HCT116 (cell line): ENCODE data around the gene CCL11. TPM values are rescaled to one million over a fixed set of nuclear protein-coding genes. Genes with fewer than 3 reads are reported as not detected.

Experiments
- ATAC-seq: fragments of 200-7000 bp; cut with Tn5 transposase; 2 replicates; pipeline ENCODE4 v1.9.1; 2020; ENCODE audit warnings: mild to moderate bottlenecking, moderate library complexity
- BruUV-seq: library from RNA; stranded (reverse); fragments of 400-500 nt; replicated peaks from 2 replicates; lab custom pipeline; 2021; lab: Mats Ljungman, UMichigan
- CTCF ChIA-PET: fragments of 300-600 bp; sonication (Branson Sonifier 250); formaldehyde crosslinking; loops from one replicate; lab custom pipeline; 2021; ENCODE audit warnings: antibody characterized with exemption; lab: Charles Lee
- POLR2A ChIA-PET: fragments of 300-600, 350-600 bp; sonication (Branson Sonifier 250); formaldehyde crosslinking; loops from one replicate; lab custom pipeline; 2021; ENCODE audit warnings: antibody characterized with exemption; lab: Charles Lee
- RAD21 ChIA-PET, 2 experiments: fragments of 300-600 bp; sonication (Branson Sonifier 250); formaldehyde crosslinking; loops; one replicate each; lab custom pipeline; 2023; ENCODE audit warnings: low total read pairs in 2 of 2; ENCODE audit not compliant: uncharacterized antibody in 2 of 2, unreplicated experiment in 2 of 2, low non-redundant PET in 1 of 2; lab: Charles Lee
- DNase-seq: peaks from one replicate; pipeline ENCODE4 v3.0.0-alpha.2; 2010; ENCODE audit warnings: low read depth, low spot score
- H2AFZ ChIP-seq: fragments of 200-600 bp; shearing (Covaris generic), sonication (generic); 2 replicates; pipeline ENCODE4 v1.6.1; 2017; ENCODE audit warnings: low read depth, mixed run types, mixed read lengths, antibody characterized with exemption, low read length; ENCODE audit not compliant: poor library complexity, severe bottlenecking
- H3K27ac ChIP-seq: 2 replicates; pipeline ENCODE4 v1.5.1; 2012; ENCODE audit warnings: low read depth, low read length
- H3K27me3 ChIP-seq: fragments of 200-600 bp; sonication (generic); 2 replicates; pipeline ENCODE4 v1.6.1; 2016; ENCODE audit warnings: mixed run types, low read length, mixed read lengths; ENCODE audit not compliant: insufficient read depth
- H3K36me3 ChIP-seq, 2 experiments: fragments of 200-500 bp in 1 of 2; fragments of 200-600 bp in 1 of 2; sonication (Bioruptor generic) in 1 of 2; sonication (generic) in 1 of 2; 2 replicates each; pipeline versions ENCODE4 v1.5.1 to v1.6.1; 2014 to 2016; ENCODE audit warnings: low read length in 2 of 2, inconsistent platforms in 1 of 2, mixed read lengths in 1 of 2, mixed run types in 1 of 2; ENCODE audit not compliant: insufficient read depth in 2 of 2, control insufficient read depth in 1 of 2
- H3K4me1 ChIP-seq, 2 experiments: fragments of 200-600 bp in 1 of 2; sonication (generic) in 1 of 2; 2 replicates each; pipeline versions ENCODE4 v1.5.1 to v1.6.1; 2012 to 2017; ENCODE audit warnings: low read length in 2 of 2, inconsistent platforms in 1 of 2, mild to moderate bottlenecking in 1 of 2, mixed read lengths in 1 of 2, mixed run types in 1 of 2, moderate library complexity in 1 of 2; ENCODE audit not compliant: insufficient read depth in 2 of 2, control insufficient read depth in 1 of 2
- H3K4me2 ChIP-seq: fragments of 200-600 bp; sonication (generic); 2 replicates; pipeline ENCODE4 v1.6.1; 2017; ENCODE audit warnings: mixed run types, low read length, mixed read lengths
- H3K4me3 ChIP-seq, 2 experiments: fragments of 200-600 bp in 1 of 2; sonication (generic) in 1 of 2; replicated peaks in 1 of 2; 2 replicates each; pipeline ENCODE4 v1.5.1; 2011 to 2016; ENCODE audit warnings: low read length in 2 of 2, control low read depth in 1 of 2, low read depth in 1 of 2, mild to moderate bottlenecking in 1 of 2, mixed read lengths in 1 of 2, mixed run types in 1 of 2
- H3K79me2 ChIP-seq: fragments of 200-600 bp; sonication (generic); 2 replicates; pipeline ENCODE4 v1.6.1; 2017; ENCODE audit warnings: mild to moderate bottlenecking, mixed run types, low read length, moderate library complexity, mixed read lengths; ENCODE audit not compliant: insufficient read depth
- H3K9ac ChIP-seq: fragments of 200-600 bp; sonication (generic); 2 replicates; pipeline ENCODE4 v1.6.1; 2016; ENCODE audit warnings: low read length, mixed read lengths
- H3K9me2 ChIP-seq: fragments of 200-600 bp; sonication (generic), shearing (Covaris generic); 2 replicates; pipeline ENCODE4 v1.6.1; 2017; ENCODE audit warnings: mixed run types, mild to moderate bottlenecking, moderate library complexity; ENCODE audit not compliant: insufficient read depth
- H3K9me3 ChIP-seq, 2 experiments: fragments of 200-500 bp in 1 of 2; fragments of 200-600 bp in 1 of 2; sonication (Bioruptor generic) in 1 of 2; sonication (generic) in 1 of 2; 2 replicates each; pipeline ENCODE4 v1.6.1; 2014 to 2017; ENCODE audit warnings: low read length in 2 of 2, mixed read lengths in 2 of 2, inconsistent platforms in 1 of 2, low read depth in 1 of 2, mild to moderate bottlenecking in 1 of 2, mixed run types in 1 of 2, moderate library complexity in 1 of 2; ENCODE audit not compliant: control insufficient read depth in 1 of 2, insufficient read depth in 1 of 2
- H4K20me1 ChIP-seq: fragments of 200-600 bp; sonication (generic), shearing (Covaris generic); 2 replicates; pipeline ENCODE4 v1.6.1; 2017; ENCODE audit warnings: mixed run types, mild to moderate bottlenecking, moderate library complexity; ENCODE audit not compliant: insufficient read depth
- CBX3 ChIP-seq: IDR thresholded peaks from 2 replicates; pipeline ENCODE4 v1.6.1; 2012; ENCODE audit warnings: low read depth
- CEBPB ChIP-seq: IDR thresholded peaks from 2 replicates; pipeline ENCODE4 v1.6.1; 2012; ENCODE audit warnings: low read depth
- EGR1 ChIP-seq: IDR thresholded peaks from 2 replicates; pipeline ENCODE4 v1.6.1; 2012; ENCODE audit warnings: low read depth
- ELF1 ChIP-seq: IDR thresholded peaks from 2 replicates; pipeline ENCODE4 v1.6.1; 2012; ENCODE audit warnings: low read depth, borderline replicate concordance
- EZH2 ChIP-seq: fragments of 200-600 bp; sonication (generic); IDR thresholded peaks from 2 replicates; pipeline ENCODE4 v1.6.1; 2017; ENCODE audit warnings: antibody characterized with exemption, mixed run types
- EZH2phosphoT487 ChIP-seq: fragments of 200-600 bp; IDR thresholded peaks from 2 replicates; pipeline ENCODE4 v1.6.1; 2018; ENCODE audit warnings: antibody characterized with exemption, borderline replicate concordance
- FOSL1 ChIP-seq: IDR thresholded peaks from 2 replicates; pipeline ENCODE4 v1.6.1; 2012; ENCODE audit warnings: low read depth
- POLR2A ChIP-seq: IDR thresholded peaks from 2 replicates; pipeline ENCODE4 v1.7.0; 2011; ENCODE audit warnings: borderline replicate concordance; ENCODE audit not compliant: insufficient read depth, insufficient read length; ENCODE audit errors: extremely low read depth
- RAD21 ChIP-seq: IDR thresholded peaks from 2 replicates; pipeline ENCODE4 v1.6.1; 2012; ENCODE audit warnings: low read depth, mild to moderate bottlenecking
- SIN3A ChIP-seq: IDR thresholded peaks from 2 replicates; pipeline ENCODE4 v1.6.1; 2012; ENCODE audit warnings: low read depth
- SRF ChIP-seq: IDR thresholded peaks from 2 replicates; pipeline ENCODE4 v1.6.1; 2012; ENCODE audit warnings: low read depth
- TCF7L2 ChIP-seq: IDR thresholded peaks from 2 replicates; pipeline ENCODE4 v1.7.0; 2011; ENCODE audit warnings: borderline replicate concordance, inconsistent platforms; ENCODE audit not compliant: insufficient read depth, insufficient read length; ENCODE audit errors: extremely low read depth
- YY1 ChIP-seq: IDR thresholded peaks from 2 replicates; pipeline ENCODE4 v1.6.1; 2011; ENCODE audit warnings: low read length, low read depth, moderate library complexity, mild to moderate bottlenecking; ENCODE audit not compliant: insufficient replicate concordance; ENCODE audit errors: extremely low read depth
- ZFX ChIP-seq: fragments of 450-650 bp; IDR thresholded peaks from 2 replicates; pipeline ENCODE4 v1.6.1; 2017
- ZNF274 ChIP-seq: fragments of 200-500 bp; sonication (Bioruptor generic); IDR thresholded peaks from 2 replicates; pipeline ENCODE4 v1.6.1; 2014; ENCODE audit warnings: mild to moderate bottlenecking, low read depth, low read length, inconsistent platforms
- intact Hi-C: fragments of 100-400 bp; cut with micrococcal nuclease; formaldehyde crosslinking; loops from 2 replicates; pipeline ENCODE4 v1.10.0; 2022
- total RNA-seq: library from RNA; stranded (reverse); gene quantifications from one replicate; pipeline ENCODE4 v1.2.1, GENCODE V29; 2021; ENCODE audit not compliant: unreplicated experiment
- TF ChIP-seq, protein P1 (sequence below): IDR thresholded peaks from 2 replicates; pipeline ENCODE4 v1.6.1; 2012
- TF ChIP-seq, protein P2 (sequence below): IDR thresholded peaks from 2 replicates; pipeline ENCODE4 v1.6.1; 2012; ENCODE audit warnings: low read depth
- TF ChIP-seq, protein P3 (sequence below): IDR thresholded peaks from 2 replicates; pipeline ENCODE4 v1.6.1; 2011; ENCODE audit warnings: mild to moderate bottlenecking, low read length, moderate library complexity; ENCODE audit not compliant: insufficient replicate concordance; ENCODE audit errors: extremely low read depth

The CCL11 gene
- total RNA-seq, 1 experiment from 2014 or later: not detected

DNA sequence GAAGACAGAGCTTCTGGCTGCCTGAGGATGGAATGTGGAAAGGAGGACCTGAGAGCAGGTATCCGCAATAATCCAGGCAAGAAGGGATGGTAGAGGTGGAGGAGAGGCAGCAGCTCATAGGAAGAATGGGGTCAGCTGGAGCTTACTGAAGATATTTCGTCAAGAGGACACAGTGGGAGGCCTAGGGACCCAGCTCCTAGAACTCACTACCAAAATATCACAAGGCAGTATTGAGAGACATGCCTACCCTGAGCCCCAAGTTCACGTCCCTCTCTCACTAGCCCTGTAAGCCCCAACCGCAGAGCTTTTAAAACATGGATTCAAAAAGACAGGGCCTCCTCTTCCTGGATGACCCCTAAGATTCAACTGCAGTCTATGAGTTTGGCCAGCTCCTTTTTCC lies 19.5 kb downstream of the CCL11 start:
- DNase-seq (no peak), ATAC-seq (no peak)
- Histone ChIP-seq H2AFZ (no peak overlapping the region), H3K9ac (no peak overlapping the region), H3K4me2 (no peak overlapping the region), H4K20me1 (no peaks in the 10 kb centered on the region), H3K4me1 (no peaks in the 10 kb centered on the region), H3K27ac (no peak overlapping the region), H3K9me2 (no peaks in the 10 kb centered on the region), H3K79me2 (no peaks in the 10 kb centered on the region), H3K36me3 (no peaks in the 10 kb centered on the region), H3K9me3 (no peaks in the 10 kb centered on the region), H3K27me3 (no peaks in the 10 kb centered on the region), H3K4me3 (no peak overlapping the region)
- TF ChIP-seq EZH2 (no peak), POLR2A (no peak), TCF7L2 (no peak), CBX3 (no peak), RAD21 (no peak)
- RAD21 ChIA-PET: no interaction called here
- intact Hi-C loops: no loop called here
- CTCF ChIA-PET: no interaction called here
- POLR2A ChIA-PET: no interaction called here
- no TSS peak for BruUV-seq

DNA sequence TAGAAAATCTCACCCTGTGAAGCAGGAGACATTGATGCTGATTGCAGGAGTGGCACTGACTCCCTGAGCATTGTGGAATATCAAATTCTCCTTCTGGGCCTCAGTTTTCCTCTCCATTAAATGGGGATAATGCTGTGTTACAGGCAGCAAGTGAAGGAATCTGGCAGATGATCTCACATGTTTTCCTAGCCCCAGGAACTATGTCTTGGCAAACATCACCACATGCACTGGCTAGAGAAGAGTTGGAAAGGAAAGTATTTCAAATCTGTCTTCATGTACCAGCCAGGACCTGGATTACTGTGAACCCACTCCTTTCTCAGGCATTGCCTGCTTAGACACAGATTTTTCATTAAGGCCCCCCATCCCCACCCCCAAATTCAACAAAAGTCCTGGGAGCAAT lies 20.1 kb downstream of the CCL11 start:
- ChIA-PET POLR2A (no interaction called here), CTCF (interaction anchor here (1.2 kb wide), 1 partner anchor 56 kb away, joined by 4 read pairs; no protein-coding TSS in a partner anchor), RAD21 (no interaction called here)
- H3K36me3 ChIP-seq: no peaks in the 10 kb centered on the region
- intact Hi-C loops: no loop called here
- no peaks in the 10 kb centered on the region for H3K9me3 ChIP-seq
- H3K9ac ChIP-seq: no peak overlapping the region
- H2AFZ ChIP-seq: no peak overlapping the region
- no peak overlapping the region for H3K4me2 ChIP-seq
- H3K27me3 ChIP-seq: no peaks in the 10 kb centered on the region
- BruUV-seq: no TSS peak
- ATAC-seq: no peak
- no peaks in the 10 kb centered on the region for H4K20me1 ChIP-seq
- no peaks in the 10 kb centered on the region for H3K79me2 ChIP-seq
- H3K4me3 ChIP-seq: no peak overlapping the region
- no peak overlapping the region for H3K27ac ChIP-seq
- no peak for DNase-seq
- no peaks in the 10 kb centered on the region for H3K9me2 ChIP-seq
- H3K4me1 ChIP-seq: no peaks in the 10 kb centered on the region
- TF ChIP-seq, protein P1, sequence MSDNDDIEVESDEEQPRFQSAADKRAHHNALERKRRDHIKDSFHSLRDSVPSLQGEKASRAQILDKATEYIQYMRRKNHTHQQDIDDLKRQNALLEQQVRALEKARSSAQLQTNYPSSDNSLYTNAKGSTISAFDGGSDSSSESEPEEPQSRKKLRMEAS: no peak
- no peak for TF ChIP-seq ZFX
- TF ChIP-seq CEBPB: no peak
- TF ChIP-seq EGR1: no peak
- TF ChIP-seq EZH2phosphoT487: no peak
- no peak for TF ChIP-seq FOSL1
- TF ChIP-seq SRF: no peak
- TF ChIP-seq ELF1: no peak
- TF ChIP-seq, protein P2, sequence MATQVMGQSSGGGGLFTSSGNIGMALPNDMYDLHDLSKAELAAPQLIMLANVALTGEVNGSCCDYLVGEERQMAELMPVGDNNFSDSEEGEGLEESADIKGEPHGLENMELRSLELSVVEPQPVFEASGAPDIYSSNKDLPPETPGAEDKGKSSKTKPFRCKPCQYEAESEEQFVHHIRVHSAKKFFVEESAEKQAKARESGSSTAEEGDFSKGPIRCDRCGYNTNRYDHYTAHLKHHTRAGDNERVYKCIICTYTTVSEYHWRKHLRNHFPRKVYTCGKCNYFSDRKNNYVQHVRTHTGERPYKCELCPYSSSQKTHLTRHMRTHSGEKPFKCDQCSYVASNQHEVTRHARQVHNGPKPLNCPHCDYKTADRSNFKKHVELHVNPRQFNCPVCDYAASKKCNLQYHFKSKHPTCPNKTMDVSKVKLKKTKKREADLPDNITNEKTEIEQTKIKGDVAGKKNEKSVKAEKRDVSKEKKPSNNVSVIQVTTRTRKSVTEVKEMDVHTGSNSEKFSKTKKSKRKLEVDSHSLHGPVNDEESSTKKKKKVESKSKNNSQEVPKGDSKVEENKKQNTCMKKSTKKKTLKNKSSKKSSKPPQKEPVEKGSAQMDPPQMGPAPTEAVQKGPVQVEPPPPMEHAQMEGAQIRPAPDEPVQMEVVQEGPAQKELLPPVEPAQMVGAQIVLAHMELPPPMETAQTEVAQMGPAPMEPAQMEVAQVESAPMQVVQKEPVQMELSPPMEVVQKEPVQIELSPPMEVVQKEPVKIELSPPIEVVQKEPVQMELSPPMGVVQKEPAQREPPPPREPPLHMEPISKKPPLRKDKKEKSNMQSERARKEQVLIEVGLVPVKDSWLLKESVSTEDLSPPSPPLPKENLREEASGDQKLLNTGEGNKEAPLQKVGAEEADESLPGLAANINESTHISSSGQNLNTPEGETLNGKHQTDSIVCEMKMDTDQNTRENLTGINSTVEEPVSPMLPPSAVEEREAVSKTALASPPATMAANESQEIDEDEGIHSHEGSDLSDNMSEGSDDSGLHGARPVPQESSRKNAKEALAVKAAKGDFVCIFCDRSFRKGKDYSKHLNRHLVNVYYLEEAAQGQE: no peak
- TF ChIP-seq YY1: no peak
- TF ChIP-seq SIN3A: no peak
- no peak for TF ChIP-seq EZH2
- TF ChIP-seq ZNF274: no peak
- TF ChIP-seq, protein P3, sequence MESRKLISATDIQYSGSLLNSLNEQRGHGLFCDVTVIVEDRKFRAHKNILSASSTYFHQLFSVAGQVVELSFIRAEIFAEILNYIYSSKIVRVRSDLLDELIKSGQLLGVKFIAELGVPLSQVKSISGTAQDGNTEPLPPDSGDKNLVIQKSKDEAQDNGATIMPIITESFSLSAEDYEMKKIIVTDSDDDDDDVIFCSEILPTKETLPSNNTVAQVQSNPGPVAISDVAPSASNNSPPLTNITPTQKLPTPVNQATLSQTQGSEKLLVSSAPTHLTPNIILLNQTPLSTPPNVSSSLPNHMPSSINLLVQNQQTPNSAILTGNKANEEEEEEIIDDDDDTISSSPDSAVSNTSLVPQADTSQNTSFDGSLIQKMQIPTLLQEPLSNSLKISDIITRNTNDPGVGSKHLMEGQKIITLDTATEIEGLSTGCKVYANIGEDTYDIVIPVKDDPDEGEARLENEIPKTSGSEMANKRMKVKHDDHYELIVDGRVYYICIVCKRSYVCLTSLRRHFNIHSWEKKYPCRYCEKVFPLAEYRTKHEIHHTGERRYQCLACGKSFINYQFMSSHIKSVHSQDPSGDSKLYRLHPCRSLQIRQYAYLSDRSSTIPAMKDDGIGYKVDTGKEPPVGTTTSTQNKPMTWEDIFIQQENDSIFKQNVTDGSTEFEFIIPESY: no peak
